Inflammatory macrophage treated with lipopolysaccharide for 4 hours (primary cell): ENCODE results near the gene SNX33.
A peak's percentile ranks its signal among the peaks of the same experiment; 100 is the strongest.
"Not testable (repeated sequence)": the region's sequence is repeated elsewhere in the genome, so short reads cannot be mapped to it uniquely, and the experiment has no call there.

Experiments
- DNase-seq: peaks from one replicate; pipeline ENCODE4 v3.0.0-alpha.2; 2020

Gene SNX33

DNA sequence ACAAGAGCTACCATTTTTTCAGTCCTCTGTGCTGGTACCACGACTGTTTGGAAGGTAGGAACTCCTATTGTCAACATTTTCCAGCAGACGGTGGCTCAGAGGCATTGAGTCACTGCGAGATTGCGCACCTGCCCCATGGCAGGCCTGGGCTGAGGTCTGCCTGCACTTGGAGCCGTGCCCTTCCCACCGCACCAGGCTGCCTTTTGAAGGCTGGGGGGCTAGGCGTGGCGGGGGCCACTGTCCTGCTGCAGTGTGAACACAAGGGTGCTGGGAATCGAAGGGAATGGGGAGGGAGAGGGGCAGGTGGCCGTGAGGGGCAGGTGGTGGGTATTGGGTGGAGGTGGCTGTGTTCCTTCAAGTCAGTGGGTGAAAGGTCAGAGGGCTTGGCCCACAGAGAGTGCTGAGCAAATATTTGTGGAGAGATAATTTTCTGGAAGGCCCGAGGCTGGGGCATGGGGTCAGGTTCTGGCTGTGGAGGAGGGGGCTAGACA, 16.3 kb downstream of the SNX33 start:
- DNase-seq, result no peak

DNA sequence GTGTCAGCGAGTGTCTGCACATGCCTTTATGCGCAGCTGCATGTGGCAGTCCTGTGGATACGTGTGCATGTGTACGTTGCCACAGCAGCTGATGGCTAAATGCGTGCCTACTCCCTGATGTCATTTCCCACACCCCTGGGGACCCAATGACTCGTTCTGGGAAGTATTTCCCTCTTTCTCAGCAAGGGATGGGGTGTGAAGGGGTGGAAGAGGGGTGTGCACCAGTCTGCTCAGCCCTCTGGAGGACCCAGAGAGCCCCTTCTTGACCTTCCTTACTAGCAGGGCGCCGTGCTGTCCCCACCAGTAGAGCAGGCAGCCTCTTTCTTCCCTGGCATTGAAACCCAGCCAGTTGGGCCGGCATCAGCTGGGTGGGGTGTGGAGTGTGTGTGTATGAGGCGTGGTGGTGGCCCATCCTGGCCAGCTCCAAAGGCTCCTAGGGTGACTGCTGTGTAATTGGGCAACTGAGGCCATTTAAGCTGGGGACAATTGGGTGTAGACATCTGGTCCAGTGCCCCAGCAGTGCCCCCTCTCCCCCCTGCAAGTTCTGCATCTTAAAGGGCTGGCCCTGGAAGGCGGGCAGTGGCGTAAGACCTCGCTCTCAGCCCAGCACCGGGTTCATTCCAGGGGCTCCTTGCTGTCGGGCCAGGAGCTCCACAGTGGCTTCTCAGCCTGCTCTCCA, 19.2 kb downstream of the SNX33 start:
- peak; percentile 62 for DNase-seq

DNA sequence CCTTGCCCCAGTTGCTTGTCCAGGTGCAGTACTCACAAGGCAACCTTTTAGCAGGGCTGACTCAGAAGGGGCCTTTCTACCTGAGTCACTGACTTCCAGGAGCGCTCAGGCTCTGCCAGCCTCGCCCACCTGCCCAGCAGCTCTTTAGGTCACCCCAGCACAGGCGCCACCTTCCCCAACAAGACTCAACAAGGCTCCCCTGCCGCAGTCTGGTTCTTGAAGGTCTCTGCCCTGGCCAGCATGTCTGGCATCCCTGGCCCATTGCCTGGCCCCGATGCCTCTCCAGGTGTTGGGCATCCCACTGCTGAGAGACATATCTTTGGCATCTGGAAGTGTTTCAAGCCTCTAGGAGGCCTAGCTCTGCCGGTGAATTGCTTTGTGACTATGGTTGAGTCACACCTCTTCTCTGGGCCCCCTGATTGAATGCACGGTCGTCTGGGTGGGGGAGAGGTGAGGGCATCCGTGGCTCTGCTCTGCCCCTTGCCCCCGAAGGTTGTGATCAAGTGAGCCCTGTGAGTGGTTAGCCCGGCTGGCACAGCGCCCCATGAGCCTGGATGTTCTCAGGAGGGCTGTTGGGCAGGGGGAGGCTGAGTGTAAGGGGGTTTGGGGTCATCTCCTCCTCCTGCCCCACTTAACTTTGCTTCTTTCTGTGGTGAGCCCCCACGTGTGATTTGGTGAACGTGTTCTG, 21.6 kb downstream of the SNX33 start:
- no peak for DNase-seq

DNA sequence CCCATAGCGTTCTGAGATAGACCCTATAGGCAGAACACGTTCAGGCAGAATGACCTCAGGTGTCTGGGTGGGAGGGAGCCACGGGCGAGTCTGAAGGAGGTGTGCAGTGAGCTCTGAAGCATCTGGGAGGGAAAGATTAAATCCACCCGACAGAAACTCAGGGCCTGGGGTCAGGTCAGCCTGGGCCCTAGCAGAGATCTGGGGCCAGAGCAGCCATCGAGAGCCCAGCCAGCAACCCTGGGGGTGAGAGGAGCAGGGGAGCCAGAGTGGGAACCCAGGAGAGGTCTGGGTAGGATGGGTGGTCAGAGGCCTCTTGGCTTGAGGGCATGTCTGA, 22.1 kb downstream of the SNX33 start:
- DNase-seq, result no peak

GRCh38 chr15:75671730-75672602, 24.3 kb downstream of the SNX33 start:
- no peak for DNase-seq

DNA sequence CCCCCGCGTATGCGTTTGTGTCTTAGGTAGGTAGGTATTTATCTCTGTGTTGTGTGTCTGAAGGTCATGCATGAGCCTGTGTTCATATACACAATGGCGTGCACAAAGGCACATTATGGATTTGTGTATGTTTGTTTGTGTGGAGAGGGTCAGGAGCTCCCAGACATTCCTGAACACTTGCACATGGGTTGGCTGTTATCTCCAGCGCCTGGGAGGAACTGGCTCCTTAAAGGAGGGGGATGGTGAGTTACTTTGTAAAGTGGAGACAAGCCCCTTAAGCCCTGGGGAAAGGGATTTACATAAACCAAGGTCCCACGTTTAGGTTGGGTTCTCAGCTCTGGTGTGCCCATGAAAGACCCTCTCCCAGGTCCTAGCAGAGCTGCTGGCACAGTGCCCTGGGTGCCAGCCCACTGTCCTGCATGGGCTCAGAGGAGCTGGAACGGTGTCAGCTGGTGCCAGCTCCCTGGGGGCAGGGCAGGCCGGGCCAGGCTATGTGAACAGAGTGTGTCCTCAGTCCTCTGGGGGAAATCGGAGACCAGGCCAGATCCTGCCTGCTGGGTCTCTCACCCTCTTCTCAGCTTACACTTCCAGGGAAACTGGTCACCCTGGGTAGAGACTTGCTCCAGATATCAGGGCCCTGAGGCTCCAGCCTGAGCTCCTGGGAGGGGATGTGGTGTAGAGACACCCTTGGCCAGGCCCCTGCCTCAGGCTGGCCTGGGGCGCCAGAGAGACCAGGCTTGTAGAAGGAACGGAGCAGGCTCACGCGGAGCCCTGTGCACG, 25.1 kb downstream of the SNX33 start:
- no peak for DNase-seq

GRCh38 chr15:75673426-75674235, 25.9 kb downstream of the SNX33 start:
- DNase-seq, result no peak

- DNase-seq, result no peak
Measured at GRCh38 chr15:75674366-75674765, 26.7 kb downstream of the SNX33 start.

- DNase-seq, result no peak
Measured at GRCh38 chr15:75675579-75676404, 28.1 kb downstream of the SNX33 start.

GRCh38 chr15:75676688-75677464, 29.2 kb downstream of the SNX33 start:
- no peak for DNase-seq

- no peak for DNase-seq
Measured at GRCh38 chr15:75677465-75678323, 30.0 kb downstream of the SNX33 start.

DNA sequence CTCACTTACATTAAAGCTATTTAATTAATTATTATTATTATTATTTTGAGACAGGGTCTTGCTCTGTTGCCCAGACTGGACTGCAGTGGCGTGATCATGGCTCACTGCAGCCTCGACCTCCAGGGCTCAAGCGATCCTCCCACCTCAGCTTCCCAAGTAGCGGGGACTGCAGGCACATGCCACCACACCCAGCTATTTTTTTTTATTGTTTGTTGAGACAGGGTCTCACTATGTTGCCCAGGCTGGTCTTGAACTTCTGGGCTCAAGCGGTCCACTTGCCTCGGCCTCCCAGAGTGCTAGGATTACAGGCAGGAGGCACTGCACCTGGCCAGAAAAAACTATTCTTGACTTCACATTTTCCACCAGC, 30.6 kb downstream of the SNX33 start:
- DNase-seq, result not testable (repeated sequence)

DNA sequence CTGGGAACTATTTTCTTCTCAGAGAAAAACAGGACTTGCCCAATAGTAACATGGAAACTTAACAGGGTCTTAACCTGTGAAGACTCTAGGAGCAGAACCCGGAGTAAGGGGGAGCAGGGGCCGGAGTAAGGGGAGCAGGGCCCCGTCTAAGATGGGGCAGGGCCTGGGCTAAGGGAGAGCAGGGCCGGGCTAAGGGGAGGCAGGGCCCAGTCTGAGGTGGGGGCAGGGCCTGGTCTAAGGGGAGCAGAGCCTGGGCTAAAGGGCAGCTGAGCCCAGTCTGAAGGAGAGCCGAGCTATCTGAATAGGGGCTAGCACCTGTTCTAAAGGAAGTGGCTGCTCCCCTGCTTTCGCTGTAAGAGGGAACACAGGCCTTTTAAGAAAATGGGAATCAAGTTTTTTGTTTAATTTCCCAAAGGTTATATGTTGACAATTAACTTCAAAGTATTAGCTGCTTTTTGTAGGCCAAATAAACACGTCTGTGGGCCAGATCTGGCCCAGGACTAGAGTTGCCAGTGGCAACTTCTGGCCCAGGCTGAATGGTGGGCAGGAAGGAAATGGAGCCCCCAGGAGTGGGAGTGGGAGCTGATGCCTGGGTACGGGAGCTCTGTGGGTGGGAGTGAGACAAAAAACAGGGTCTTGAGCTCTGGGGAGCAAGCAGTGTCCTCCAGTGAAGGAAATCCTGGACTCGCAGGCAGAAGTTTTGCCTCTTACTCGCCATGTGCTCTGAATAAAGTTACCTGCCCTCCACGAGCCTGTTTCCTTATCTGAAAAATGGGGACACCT, 32.5 kb downstream of the SNX33 start:
- DNase-seq, result no peak

GRCh38 chr15:75682181-75683135, 34.7 kb downstream of the SNX33 start:
- DNase-seq, result no peak

DNA sequence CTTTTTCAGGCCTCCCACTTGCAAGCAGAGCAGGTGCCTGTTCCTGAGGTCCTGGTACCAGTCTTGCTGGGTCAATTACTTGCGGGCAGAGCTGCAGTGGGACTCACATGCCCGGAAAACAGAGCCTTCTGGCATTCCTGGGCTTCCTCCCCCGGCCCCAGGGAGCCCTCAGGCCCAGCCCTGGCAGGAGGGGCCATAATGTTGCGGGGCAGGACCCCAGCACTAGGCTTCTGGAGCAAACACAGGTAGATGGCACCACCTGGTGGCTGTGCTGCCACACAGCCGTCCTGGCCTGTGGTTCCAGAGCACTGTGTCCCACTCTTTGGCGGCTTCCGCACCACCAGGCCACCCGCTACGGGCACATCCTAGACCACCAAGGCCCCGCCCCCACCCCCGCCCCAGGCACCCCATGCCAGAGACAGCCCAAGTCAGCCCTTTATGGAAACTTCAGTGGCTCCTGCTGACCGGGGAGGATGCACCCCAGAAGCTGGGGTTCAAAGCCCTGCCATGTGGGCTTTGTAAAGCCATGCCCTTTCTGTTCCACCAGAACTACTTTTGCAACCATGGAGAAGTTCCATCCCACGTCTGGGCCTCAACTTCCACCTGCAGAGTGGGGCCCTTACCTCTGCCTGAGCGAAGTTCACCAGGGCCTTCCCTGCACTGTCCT, 36.1 kb downstream of the SNX33 start:
- DNase-seq, result peak; percentile 58

- no peak for DNase-seq
Measured at GRCh38 chr15:75684648-75685047, 36.9 kb downstream of the SNX33 start.

- no peak for DNase-seq
Measured at GRCh38 chr15:75685195-75685594, 37.5 kb downstream of the SNX33 start.
